Activated CD8-positive, alpha-beta T cell treated with anti-CD3 and anti-CD28 coated beads for 36 hours (primary cell): ENCODE results near the gene COX6A2. TPM values are rescaled to one million over a fixed set of nuclear protein-coding genes. Genes with fewer than 3 reads are reported as not detected.

Experiments used
- ATAC-seq: fragments of 200-7000 bp; cut with Tn5 transposase; one replicate; pipeline ENCODE4 v1.10.0; 2021; ENCODE audit warnings: mild to moderate bottlenecking, moderate library complexity
- CTCF ChIA-PET: fragments of 350-600 bp; sonication (Branson Sonifier 250); formaldehyde crosslinking; loops from one replicate; lab custom pipeline; 2021; ENCODE audit warnings: antibody characterized with exemption; lab: Charles Lee
- POLR2A ChIA-PET: fragments of 350-600 bp; sonication (Branson Sonifier 250); formaldehyde crosslinking; loops from one replicate; lab custom pipeline; 2021; ENCODE audit warnings: antibody characterized with exemption; lab: Charles Lee
- DNase-seq: peaks from one replicate; pipeline ENCODE4 v3.0.0-alpha.2; 2020
- H3K27ac Mint-ChIP-seq: one replicate; pipeline ENCODE4 v1.8.0; 2021; ENCODE audit warnings: mild to moderate bottlenecking, mixed read lengths
- H3K27me3 Mint-ChIP-seq: one replicate; pipeline ENCODE4 v1.8.0; 2021; ENCODE audit warnings: mixed read lengths
- H3K36me3 Mint-ChIP-seq: one replicate; pipeline ENCODE4 v1.8.0; 2021; ENCODE audit warnings: low read depth, mixed read lengths
- H3K4me1 Mint-ChIP-seq: one replicate; pipeline ENCODE4 v1.8.0; 2021; ENCODE audit warnings: low read depth, mixed read lengths
- H3K4me3 Mint-ChIP-seq: one replicate; pipeline ENCODE4 v1.8.0; 2021; ENCODE audit warnings: mild to moderate bottlenecking, moderate library complexity, mixed read lengths
- H3K9me3 Mint-ChIP-seq: one replicate; pipeline ENCODE4 v1.8.0; 2021; ENCODE audit warnings: mixed read lengths
- CTCF ChIP-seq: fragments of 200-600 bp; IDR thresholded peaks from one replicate; pipeline ENCODE4 v1.8.0; 2022; ENCODE audit warnings: antibody characterized with exemption, mild to moderate bottlenecking
- intact Hi-C: fragments of 100-400 bp; cut with micrococcal nuclease; formaldehyde crosslinking; loops from one replicate; pipeline ENCODE4 v1.10.0; 2022
- total RNA-seq, 2 experiments: library from RNA; stranded (reverse); gene quantifications; one replicate each; pipeline ENCODE4 v1.2.3, GENCODE V29; 2021

Gene COX6A2
- total RNA-seq, 2 experiments from 2014 or later: not detected

DNA sequence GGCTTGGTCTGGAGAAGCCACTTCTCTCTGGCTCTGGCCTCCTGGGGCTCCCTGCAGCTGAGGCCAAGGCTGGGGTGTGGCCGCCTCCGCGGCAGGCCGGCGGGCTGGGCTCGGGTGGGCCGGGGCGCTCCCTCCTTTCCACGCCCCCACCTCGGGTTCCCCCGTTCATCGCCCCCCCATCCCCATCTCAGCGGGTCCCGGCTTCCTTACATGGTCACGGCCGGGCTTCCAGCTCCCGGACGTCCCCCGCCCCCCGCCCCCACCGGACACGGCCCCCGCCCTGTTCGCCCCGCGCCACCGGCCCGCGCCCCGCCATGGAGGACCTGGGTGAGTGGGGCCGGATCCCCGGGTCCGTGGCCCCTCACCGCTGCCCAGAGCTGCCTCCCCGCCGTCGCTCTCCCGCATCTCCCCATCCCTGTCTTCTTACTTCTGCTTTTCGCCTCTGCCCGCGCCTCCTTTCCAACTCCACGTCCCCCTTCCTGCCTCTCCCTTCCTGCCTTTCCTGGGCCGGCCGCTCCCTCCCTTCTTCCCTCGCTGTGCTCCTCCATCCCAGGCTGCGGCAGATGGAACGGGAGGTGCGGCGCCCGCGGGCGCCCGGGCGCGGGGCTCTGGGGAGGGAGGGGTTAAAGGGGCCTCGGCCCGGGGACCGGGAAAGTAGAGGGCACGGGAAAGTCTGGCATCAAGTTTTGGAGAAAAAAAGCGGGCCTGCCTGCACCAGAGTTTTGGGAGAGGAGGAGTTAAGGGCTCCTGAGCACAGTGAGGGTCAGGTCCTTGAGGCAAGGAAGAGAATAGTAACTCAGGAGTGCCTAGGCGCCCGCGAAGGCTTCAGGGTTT is 43.9 kb upstream of the COX6A2 start, which contains the start of gene TGFB1I1:
Gene TGFB1I1, plus strand, starts transcription at position 278 of the 834 bp plus-strand sequence. Its CDS starts 37 bp downstream, at position 315.
- DNase-seq (no peak), ATAC-seq (no peak)
- CTCF ChIA-PET: interaction anchor here (10.2 kb wide), 1 partner anchor 13 kb away, joined by 70 read pairs; the partner anchor contains the start of gene ARMC5
- Mint-ChIP-seq H3K4me3 (peak within 1 kb of the TSS; percentile 60), H3K4me1 (peaks cover 19% of the 10 kb centered on the region), H3K9me3 (no peaks in the 10 kb centered on the region), H3K27ac (no peak within 1 kb of the TSS), H3K27me3 (peaks cover 19% of the 10 kb centered on the region), H3K36me3 (peaks cover 3% of the 10 kb centered on the region)
- intact Hi-C loops: no loop called here
- no peak for TF ChIP-seq CTCF
- POLR2A ChIA-PET: no interaction called here

- ATAC-seq (no peak), DNase-seq (no peak)
- Mint-ChIP-seq H3K27me3 (peaks cover 19% of the 10 kb centered on the region), H3K27ac (no peak overlapping the region), H3K4me1 (peaks cover 20% of the 10 kb centered on the region), H3K4me3 (no peak overlapping the region), H3K9me3 (no peaks in the 10 kb centered on the region), H3K36me3 (peaks cover 8% of the 10 kb centered on the region)
- TF ChIP-seq CTCF: no peak
- POLR2A ChIA-PET: no interaction called here
- intact Hi-C loops: no loop called here
- CTCF ChIA-PET: interaction anchor here (10.2 kb wide), 1 partner anchor 12 kb away, joined by 70 read pairs; the partner anchor contains the start of gene ARMC5
Observed at GRCh38 chr16:31471241-31471874, 43.2 kb upstream of the COX6A2 start.

GRCh38 chr16:31470615-31471014 is 42.5 kb upstream of the COX6A2 start:
- peaks cover 19% of the 10 kb centered on the region for H3K27me3 Mint-ChIP-seq
- CTCF ChIA-PET: interaction anchor here (10.2 kb wide), 1 partner anchor 11 kb away, joined by 70 read pairs; the partner anchor contains the start of gene ARMC5
- H3K4me1 Mint-ChIP-seq: peaks cover 15% of the 10 kb centered on the region
- no peaks in the 10 kb centered on the region for H3K9me3 Mint-ChIP-seq
- ATAC-seq (no peak), DNase-seq (no peak)
- intact Hi-C loops: no loop called here
- no peak overlapping the region for H3K4me3 Mint-ChIP-seq
- no peak for TF ChIP-seq CTCF
- H3K36me3 Mint-ChIP-seq: peaks cover 12% of the 10 kb centered on the region
- POLR2A ChIA-PET: no interaction called here
- no peak overlapping the region for H3K27ac Mint-ChIP-seq

GRCh38 chr16:31467858-31468257 is 39.7 kb upstream of the COX6A2 start:
- DNase-seq (no peak), ATAC-seq (no peak)
- Mint-ChIP-seq H3K4me3 (no peak overlapping the region), H3K9me3 (no peaks in the 10 kb centered on the region), H3K27ac (no peak overlapping the region), H3K4me1 (peaks cover 15% of the 10 kb centered on the region), H3K36me3 (peaks cover 20% of the 10 kb centered on the region), H3K27me3 (peaks cover 12% of the 10 kb centered on the region)
- CTCF ChIA-PET: interaction anchor here (1.1 kb wide), 1 partner anchor 7 kb away, joined by 3 read pairs; no protein-coding TSS in a partner anchor
- POLR2A ChIA-PET: no interaction called here
- intact Hi-C loops: no loop called here
- no peak for TF ChIP-seq CTCF
